ENCODE results near the gene TCP1.
A peak's percentile ranks its signal among the peaks of the same experiment; 100 is the strongest.
"Not testable (repeated sequence)": the region's sequence is repeated elsewhere in the genome, so short reads cannot be mapped to it uniquely, and the experiment has no call there.

The TCP1 gene

DNA sequence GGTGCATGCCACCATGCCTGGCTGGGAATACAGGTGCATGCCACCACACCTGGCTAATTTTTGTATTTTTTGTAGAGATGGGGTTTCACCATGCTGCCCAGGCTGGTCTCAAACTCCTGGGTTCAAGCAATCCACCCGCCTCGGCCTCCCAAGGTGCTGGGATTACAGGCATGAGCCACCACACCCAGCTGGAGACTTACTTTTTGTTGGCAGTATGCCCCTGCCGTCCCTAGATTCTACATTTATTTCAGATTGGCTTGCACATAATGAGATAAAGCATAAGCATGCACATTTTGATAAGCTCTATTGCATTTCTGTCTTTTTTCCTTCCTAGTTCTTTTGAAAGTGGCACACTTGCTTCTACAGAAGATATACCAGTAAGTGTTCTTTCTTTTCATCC lies 27.4 kb upstream of the TCP1 start:
- not testable (repeated sequence) for DNase-seq

DNA sequence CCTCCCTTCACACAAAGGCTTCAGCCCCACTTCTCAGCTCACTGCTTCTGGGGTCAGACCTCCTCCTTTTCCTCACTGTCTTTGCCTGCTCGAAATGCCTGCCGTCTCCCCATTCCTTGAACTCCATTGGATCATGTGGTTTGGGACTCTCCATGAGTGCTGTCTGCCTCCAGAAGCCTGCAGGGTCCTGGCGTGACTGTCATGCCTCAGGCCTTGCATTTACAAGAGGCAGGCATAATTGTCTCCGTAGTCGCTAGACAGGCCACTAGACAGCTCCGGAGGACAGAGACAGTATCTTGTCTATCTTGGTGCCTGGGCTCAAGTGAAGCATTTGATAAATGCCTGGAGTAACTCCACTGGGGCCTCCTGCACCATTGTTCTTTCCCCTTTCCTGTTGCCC lies 26.0 kb upstream of the TCP1 start:
- DNase-seq: no peak

- DNase-seq: no peak
These were observed 24.4 kb upstream of the TCP1 start for GRCh38 chr6:159813781-159814180.

DNA sequence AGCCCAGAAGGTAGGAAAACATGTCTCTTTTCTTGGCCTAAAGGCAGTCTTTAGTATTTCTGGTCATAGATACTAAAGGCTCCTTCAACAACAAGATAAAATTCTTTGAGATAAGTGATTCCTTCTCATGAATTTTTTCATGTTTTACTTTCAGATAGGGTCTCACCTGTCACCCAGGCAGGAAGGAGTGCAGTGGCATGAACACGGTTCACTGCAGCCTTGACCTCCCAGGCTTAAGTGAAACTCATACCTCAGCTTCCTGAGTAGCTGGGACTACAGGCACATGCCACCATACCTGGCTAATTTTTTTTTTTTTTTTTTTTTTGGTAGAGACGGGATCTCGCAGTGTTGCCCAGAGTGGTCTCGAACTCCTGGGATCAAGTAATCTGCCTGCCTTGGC lies 19.7 kb upstream of the TCP1 start:
- DNase-seq: no peak

DNA sequence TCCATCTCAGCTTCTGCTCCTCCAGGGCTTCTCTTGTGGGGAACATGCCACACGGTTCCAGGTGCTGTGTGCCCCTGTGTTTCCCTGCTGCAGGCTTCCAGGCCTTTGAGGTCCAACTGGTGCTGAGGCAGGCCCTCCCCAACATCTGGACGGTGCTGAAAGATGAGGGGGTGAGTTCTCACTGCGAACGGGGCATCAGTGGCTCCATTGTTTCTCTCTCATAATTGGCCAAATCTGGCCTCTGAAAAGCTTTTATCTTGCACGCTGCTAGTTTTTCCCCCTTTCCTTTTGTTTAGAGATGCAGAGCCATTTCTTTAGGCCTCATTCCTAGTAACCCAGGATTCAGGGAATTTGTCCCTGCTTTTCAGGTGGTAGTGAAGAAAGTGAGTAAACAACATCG lies 19.2 kb upstream of the TCP1 start:
- no peak for DNase-seq

GRCh38 chr6:159807150-159807858 lies 17.9 kb upstream of the TCP1 start:
- DNase-seq: no peak

- no peak for DNase-seq
These were observed 16.6 kb upstream of the TCP1 start for GRCh38 chr6:159806021-159806458.

DNA sequence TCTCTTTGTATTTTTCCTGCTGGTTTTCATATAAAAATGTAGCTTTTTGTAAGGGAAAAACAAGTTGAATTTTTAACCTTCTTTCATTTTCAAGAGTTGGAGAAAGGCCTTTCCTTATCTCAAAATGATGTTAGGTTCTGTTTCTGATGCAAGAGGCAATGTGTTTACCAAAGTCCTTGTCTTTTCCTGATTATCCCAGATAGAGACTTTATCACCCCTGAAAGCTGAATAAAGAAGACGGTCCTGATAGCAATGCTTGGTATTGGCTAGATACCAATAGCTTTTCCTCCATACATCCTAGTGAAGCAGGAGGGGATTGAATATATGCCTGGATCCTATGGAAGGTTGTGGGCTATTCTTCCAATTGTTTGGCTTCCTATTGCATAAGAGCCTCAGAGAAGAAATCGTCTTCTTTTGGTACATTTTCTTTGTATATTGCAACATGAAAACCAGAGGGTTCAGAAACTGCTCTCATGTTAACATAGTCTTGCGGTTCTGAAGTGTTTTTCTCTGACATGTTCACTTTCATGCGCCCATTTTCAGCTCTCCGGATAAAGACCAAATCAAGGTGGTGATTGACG lies 16.1 kb upstream of the TCP1 start:
- no peak for DNase-seq

DNA sequence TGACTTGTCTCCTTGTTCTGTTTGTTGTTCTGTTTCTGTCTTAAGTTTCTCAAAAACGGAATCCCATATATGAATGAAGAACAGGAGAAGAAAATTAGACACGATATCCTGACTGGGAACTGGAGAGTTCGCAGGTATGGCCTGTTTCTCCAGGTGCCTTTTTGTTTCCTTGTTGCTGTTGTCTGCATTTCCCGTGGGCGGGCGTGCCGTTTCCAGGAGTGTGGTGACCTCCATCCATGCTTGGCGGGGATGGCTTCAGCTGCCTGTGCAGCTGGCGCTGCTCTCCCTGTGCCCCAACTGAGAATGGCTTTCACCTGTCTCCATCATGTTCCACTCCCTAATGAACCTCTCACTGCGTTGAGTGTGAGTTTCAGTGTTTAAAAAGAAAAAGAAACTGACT lies 15.1 kb upstream of the TCP1 start:
- DNase-seq: no peak

DNA sequence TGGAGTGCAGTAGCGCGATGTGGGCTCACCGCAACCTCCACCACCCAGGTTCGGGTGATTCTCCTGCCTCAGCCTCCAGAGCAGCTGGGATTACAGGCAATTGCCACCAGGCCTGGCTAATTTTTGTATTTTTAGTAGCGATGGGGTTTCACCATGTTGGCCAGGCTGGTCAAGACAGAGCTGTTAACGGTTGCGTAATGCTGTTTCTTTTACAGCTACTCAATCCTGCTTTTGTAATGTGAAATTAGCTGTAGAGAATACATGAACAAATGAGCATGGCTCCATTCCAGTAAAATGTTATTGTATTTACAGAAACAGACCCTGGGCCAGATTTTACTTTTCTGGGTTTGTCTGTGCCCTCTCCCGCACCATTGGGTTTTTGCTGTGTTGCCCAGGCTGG lies 12.5 kb upstream of the TCP1 start:
- no peak for DNase-seq

DNA sequence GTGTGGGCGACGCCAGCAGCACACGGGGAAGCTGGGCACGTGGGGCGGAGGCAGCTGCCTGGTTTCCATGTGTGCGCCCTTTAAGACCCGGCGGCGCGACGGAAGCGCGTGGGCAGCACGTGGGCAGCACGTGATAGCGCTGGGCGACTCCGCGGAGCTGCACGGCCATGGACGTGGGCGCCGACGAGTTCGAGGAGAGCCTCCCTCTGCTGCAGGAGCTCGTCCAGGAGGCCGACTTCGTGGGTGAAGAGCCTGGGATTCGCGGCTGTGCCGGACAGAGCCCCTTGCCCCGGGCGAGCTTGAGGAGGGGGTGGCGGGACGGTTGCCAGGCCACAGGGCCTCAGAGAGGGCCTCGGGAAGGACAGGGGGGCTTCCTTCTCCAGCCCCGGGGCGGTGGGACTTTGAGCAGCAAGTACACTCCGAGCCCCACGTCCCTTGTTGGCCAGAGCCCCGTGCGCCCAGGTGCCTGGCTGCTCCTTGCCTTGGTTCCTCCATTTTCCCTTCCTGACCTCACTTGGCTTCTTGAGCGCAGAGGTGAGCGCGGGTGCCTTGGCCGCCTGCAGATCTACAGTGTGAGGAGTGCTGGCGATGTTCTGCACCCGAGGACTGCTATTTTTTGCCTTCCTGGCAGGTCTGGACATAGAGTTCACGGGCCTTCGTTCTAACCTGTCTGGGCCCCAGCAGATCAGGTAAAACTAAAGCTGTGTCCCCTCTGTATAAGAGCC lies 10.9 kb upstream of the TCP1 start, which contains the start of gene PNLDC1:
TSS of gene PNLDC1 (plus strand) at position 136 of the 725 bp plus-strand sequence. CDS start at position 168, 32 bp downstream.
- DNase-seq: no peak

DNA sequence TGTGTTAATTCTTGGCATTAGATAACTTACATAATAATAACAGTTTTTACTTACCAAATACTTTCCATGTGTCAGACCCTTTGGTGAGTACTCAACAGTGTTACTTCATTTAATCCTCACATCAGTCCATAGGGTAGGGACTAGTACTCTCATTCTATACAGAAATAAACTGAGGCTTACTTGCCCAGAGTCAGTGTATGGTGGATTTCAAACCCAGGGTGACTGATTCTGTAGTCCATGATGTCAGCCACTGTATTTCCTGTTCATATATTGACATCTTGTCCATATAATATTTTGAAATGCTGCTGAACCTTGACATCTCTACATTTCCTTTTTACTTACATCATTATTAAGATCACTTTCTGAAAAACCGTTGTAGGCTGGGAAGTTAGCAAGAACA lies 8.2 kb upstream of the TCP1 start:
- no peak for DNase-seq

DNA sequence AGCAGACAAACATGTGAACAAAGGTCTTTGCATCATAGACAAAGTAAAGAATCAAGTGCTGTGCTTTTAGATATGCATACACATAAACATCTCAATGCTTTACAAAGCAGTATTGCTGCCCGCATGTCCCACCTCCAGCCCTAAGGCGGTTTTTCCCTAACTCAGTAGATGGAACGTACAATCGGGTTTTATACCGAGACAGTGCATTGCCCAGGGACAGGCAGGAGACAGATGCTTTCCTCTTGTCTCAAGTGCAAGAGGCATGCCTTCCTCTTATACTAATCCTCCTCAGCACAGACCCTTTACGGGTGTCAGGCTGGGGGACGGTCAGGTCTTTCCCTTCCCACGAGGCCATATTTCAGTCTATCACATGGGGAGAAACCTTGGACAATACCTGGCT lies 5.6 kb upstream of the TCP1 start:
- DNase-seq: not testable (repeated sequence)

GRCh38 chr6:159790956-159791598 lies 1.7 kb upstream of the TCP1 start:
- DNase-seq: no peak

- peak; percentile 98 for DNase-seq
These were observed 950 bp upstream of the TCP1 start, which contains the start of gene MRPL18 for GRCh38 chr6:159790149-159790955. MRPL18 (plus strand) TSS chr6:159790467; CDS start chr6:159790588, 121 bp downstream.

- peak; percentile 25 for DNase-seq
These were observed 537 bp downstream of the TCP1 start for GRCh38 chr6:159788753-159789376.

- no peak for DNase-seq
These were observed 1.1 kb downstream of the TCP1 start for GRCh38 chr6:159788276-159788675.

DNA sequence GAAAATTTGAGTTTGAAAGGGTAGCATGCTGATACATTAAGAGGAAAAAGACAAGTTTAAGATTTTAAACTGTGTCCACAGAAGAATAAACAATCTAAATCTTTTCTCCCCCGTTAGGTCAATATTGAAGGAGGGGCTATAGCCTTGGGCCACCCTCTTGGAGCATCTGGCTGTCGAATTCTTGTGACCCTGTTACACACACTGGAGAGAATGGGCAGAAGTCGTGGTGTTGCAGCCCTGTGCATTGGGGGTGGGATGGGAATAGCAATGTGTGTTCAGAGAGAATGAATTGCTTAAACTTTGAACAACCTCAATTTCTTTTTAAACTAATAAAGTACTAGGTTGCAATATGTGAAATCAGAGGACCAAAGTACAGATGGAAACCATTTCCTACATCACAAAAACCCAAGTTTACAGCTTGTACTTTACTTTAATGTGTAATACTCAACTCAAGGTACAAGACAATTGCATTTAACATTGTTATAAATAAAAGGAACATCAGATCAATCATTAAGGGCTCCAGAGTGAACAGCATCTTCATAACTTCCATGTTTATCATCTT lies 10.8 kb downstream of the TCP1 start:
- DNase-seq: no peak

GRCh38 chr6:159778131-159778530 lies 11.3 kb downstream of the TCP1 start:
- no peak for DNase-seq

DNA sequence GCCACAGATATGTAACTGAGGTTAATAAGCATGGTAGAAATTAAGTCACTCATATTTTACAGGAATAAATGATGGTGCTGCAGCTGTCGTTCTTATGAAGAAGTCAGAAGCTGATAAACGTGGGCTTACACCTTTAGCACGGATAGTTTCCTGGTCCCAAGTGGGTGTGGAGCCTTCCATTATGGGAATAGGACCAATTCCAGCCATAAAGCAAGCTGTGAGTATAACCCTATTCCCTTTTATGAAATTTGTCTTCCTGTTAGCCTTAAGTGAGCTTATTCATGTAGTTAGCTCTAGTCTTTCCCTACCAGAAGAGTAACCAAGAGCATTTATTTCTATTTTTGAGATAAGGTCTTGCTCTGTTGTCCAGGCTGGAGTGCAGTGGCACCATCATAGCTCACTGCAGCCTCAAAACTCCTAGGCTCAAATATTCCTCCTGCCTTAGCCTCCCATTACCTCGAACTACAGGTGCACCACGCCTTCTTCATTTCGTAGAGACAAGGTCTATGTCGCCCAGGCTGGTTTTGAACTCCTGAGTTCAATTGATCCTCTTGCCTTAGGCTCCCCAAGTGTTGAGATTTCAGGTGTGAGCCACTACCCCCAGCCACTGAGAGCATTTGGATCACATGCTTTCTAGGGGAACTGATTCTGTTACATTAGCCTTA lies 12.0 kb downstream of the TCP1 start:
- DNase-seq: no peak

- DNase-seq: no peak
These were observed 17.2 kb downstream of the TCP1 start for GRCh38 chr6:159772196-159772595.

All from fibroblast of skin of right biceps (primary cell).